Hematopoietic multipotent progenitor cell treated with erythropoietin and hydrocortisone succinate and interleukin-3 and kit ligand, for 15 days (in vitro differentiated cells): ENCODE results near the gene TLCD3A.
"Not testable (repeated sequence)": the region's sequence is repeated elsewhere in the genome, so short reads cannot be mapped to it uniquely, and the experiment has no call there.

Experiments used
- DNase-seq: peaks from one replicate; pipeline ENCODE4 v3.0.0-alpha.2; 2015; ENCODE audit warnings: low spot score

The TLCD3A gene

DNA sequence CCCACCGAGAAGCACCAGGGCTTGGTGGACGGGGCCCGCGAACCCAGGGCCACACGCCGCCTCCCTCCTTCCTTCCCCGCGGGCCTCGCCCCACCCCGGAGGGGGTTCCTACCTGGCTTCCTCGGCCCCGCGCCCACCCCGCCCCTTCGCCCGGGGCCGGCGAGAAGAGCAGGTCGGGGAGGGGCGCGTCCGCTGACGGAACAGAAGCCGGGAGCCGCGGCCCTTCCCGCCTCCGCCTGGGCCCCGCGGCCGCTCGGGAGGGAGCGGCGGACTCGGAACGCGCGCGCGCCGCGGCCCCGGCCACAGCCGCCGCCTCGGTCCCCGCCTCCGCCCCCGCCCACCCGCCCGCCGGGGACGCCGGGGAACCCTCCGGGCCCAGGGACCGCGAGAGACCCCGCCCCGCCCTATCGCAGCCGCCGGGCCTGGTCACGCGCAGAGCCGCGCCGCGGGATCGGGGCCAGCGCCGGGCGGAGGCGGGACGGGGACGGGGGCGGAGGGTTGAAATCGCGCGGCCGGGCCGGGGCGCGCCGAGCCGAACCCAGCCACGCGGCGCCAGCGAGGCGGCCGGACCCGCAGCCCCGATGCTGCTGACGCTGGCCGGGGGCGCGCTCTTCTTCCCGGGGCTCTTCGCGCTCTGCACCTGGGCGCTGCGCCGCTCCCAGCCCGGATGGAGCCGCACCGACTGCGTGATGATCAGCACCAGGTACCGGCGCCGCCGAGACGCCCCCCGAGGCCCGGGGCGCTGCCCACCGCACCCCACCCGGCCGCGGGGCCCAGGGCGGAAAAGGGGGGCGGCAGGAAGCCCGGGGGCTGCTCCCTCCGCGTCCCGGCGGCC lies at the start of gene TLCD3A:
TSS of gene TLCD3A (plus strand) at position 530 of the 835 bp plus-strand sequence. CDS start at position 582, 52 bp downstream.
- DNase-seq, result peak; percentile 57

DNA sequence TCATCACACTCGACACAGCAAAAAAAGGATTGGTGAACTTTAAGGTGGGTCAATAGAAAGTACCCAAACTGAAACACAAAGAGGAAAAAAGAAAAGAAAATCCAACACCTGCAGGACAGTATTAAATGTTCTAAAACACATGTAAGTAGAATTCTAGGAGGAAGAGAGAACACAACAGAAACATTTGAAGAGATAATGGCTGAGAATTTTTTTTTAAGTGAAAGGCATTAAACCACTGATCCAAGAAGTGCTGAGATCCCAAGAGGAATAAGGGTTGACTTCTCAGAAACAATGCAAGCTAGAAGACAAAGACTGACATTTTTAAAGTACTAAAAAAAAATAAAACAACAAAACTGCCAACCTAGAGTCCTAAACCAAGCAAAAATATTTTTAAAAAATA lies 49.4 kb upstream of the TLCD3A start:
- DNase-seq, result no peak

DNA sequence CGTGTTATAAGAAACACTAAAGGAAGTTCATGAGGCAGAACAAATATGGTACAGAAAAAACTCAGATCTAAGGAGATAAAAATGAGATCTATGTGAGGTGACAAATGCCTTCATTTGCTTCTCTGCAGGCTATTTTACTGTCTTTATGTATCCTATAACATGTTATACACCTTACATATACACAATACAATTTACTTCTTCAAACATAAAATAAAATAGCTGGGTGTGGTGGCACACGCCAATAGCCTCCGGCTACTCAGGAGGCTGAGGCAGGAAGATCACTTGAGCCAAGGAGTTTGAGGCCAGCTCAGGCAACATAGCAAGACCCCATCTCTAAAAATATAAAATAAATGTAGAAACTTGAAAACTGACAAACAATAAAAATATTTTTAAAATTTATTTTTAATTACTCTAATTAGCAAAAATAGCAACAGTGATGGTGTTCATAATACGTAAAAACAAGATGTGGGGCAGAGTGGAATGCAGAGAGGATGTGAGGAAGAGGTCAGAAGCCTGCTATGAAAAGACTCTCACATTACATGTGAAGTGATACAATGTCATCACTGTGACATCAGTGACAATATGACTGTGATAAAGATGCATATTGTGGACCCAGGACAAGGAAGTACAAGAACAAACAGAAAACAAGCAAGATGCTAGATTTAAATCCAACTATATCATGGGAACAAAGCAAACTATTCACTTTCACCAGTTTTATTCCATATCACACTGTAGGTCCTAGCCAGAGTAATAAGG lies 48.7 kb upstream of the TLCD3A start:
- DNase-seq, result no peak

DNA sequence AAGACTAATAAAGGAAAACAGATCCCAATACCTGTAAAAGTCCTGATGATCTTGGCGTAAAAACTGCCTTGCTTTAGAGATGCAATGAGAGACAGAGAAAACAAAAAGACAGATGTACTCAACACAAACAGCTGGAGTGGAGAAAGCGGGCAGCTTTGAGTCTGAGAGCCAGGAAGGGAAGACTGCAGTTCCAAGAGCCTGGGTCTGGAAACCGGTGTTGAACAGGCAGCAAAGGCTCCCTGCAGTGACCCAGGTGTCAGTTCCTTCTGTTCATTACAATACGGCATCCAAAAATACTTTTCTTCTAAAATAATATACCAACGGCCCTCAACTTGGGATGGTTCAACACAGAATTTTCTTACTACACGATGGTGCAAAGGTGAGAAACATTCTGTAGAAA lies 47.4 kb upstream of the TLCD3A start:
- DNase-seq, result no peak

DNA sequence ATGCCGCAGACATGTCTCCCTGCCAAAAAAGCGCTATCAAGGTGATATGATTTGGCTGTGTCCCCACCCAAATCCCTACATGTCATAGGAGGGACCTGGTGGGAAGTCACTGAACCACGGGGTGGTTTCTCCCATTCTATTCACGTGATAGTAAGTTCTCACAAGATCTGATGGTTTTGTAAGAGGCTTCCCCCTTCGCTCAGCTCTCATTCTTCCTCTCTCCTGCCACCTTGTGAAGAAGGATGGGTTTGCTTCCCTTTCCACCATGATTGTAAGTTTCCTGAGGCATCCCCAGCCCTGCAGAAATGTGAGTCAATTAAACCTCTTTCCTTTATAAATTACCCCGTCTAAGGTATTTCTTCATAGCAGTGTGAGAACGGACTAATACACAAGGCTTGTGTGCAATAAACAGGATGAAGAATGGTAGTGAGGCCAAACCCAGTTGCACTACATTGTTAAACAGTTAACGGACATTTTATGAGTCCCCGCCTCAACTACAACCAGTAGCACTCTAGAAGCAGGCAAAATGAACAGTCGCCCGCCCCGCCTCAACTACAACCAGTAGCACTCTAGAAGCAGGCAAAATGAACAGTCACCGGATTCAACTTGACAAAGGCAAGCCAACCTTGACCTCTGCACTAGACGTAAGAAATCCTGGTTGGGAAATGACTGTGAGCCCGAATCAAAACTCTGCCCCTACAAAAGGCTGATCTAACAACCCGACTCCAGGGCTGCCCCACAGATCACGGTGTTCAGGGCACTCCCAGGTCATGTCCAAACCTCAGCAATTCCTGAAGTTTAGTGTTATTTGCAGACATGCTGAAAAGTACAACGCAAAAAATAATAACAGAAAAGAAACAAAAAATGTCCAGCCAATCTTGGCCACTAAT lies 44.1 kb upstream of the TLCD3A start:
- DNase-seq, result peak; percentile 43

DNA sequence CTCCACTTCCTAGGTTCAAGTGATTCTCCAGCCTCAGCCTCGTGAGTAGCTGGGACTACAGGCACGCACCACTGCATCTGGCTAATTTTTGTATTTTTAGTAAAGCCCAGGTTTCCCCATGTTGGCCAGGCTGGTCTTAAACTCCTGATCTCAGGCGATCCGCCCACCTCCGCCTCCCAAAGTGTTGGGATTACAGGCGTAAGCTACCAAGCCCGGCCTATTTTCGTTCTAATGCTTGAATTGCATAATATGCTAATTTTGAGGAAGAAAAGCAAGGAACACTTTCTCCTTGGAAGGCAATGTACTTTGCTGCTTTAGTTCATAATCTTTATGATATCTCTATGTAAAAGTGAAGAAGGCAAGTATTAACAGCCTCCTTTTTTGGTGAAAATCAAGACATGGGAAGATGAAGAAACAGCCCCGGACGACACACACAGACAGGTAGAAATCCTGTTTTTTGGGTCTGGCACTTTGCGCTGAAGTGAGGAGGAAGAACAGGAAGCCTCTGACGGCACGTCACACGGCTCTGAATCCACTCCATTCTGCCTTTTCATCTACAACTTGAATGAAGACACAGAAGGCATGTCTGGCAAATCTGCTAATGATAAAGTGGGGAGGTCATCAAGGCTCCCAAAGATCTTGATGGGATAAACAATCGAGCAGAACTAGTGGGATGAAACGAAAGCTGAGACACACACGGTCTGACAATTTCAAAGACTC lies 42.7 kb upstream of the TLCD3A start:
- no peak for DNase-seq

DNA sequence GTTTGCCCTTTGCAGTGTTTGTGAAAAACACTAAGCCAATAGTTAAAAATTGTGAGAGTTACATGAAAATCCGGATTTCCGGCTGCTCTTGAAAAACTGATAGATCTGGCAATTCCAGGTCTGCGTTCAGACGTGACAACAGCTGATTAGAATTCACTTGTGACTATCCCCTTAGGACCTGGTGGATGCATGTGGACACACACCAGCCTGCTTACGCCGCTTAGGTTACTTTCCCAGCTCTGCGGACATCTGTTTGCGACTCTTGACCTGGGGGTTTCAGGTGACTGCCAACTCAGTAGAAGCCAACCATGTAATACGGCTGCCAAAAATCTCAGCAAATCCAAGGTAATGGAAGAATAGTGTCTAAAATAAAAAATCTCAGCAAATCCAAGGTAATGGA lies 42.0 kb upstream of the TLCD3A start:
- DNase-seq, result no peak

DNA sequence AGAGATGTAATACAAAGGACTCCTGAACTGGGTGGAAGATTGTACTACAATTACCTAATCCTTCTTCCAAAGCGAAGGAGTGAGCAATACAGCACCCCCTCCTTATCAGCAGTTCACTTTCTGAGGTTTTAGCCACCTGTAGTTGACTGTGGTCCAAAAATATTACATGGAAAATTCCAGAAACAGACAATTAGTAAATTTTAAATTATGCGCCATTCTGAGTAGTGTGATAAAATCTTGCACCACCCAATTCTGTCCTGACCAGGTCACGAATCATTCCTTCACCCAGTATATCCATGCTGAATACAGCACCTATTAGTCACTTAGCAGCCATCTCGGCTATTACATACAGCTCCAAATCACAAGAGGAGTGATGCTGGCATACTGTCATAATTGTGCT lies 41.0 kb upstream of the TLCD3A start:
- no peak for DNase-seq

DNA sequence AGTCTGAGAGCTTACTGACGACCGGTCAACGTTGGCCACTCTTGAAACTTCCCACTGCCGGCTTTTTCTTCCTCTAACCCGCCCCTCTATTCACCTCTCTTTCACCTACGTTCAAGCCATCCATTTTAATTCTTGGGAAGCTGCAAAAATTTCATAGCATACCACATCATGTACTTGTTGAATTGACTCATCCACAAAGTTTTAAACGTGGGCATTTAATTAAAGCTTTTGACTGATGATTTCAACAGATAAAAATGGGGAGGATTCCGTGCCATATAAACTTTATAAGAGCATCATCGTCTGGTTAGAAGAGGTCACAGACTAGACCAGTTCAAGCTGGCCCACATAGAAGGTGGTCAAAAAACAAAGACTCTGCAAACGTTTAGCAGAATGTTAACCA lies 40.3 kb upstream of the TLCD3A start:
- DNase-seq, result no peak

DNA sequence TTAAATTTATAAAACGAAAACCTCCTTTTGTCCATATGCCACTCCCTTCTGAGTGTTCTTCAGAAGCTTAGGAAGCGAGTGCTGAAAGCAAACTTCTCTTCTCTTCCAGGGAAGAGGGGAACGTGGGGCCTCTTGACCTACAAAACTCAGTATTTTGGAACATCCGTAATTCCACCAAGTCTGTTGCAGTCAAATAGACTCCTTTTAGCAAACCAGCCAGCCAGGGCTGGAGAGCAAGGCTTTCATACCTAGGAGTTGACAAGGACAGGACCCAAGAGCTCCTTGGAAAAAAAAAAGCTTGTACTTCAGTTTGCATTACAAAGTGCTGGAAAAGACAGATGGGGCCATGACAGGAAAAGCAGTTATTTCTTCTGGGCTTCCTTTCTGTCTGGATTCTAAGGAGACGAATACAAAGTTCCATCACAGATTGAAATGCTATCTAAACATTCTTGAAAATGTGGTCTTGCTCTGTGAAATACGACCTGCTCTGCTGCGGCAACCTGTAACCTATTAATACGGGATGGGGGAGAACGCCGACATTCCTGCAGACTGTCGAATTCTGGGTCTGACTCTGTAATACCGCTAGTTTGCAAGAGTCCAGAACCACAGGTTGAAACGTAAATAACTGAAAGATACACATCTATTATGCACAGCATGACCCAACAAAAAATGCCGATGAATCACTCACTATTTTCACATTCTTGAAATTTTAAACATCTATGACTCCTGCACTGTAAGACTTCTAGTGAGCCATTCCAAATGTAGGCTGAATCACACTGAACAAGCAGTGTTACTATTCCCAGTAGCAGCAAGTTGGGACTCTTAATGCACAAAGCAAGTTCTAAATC lies 38.4 kb upstream of the TLCD3A start:
- no peak for DNase-seq

DNA sequence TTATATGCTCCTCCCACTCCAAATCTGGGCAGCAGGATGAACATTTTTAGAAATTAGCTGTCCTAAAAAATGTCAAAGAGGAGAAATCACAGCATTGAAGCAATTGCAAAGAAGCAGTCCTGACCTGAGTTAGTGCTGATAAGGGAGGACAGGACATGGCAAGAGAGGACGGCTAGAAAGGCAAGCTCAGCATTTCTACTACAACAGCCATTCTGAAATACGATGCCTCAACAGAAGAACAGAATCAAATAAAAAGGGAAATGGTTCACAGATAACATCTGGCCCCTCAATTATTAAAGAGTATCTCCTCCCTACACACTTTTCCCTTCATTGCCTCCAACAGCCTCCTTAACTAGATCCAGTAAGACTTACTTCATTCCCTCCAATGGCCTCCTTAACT lies 36.0 kb upstream of the TLCD3A start:
- no peak for DNase-seq

DNA sequence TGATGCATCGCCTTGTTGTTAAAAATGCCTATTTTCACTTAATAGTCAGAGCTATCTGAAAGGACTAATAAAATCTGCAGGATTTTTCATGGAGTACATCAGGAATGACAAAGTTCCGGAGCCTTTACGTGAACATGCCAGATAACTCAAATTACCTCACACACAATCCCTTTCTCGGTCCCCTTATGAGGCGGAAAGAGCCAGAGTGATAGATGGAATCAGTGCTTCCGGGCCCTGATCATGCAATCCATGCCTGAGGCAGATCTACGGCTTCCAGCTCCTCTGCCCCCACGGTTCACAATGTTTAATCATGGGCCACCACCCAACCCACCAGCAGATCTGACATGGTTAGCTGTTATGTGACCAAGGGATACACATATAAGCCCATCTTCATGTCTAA lies 34.7 kb upstream of the TLCD3A start:
- DNase-seq, result no peak

DNA sequence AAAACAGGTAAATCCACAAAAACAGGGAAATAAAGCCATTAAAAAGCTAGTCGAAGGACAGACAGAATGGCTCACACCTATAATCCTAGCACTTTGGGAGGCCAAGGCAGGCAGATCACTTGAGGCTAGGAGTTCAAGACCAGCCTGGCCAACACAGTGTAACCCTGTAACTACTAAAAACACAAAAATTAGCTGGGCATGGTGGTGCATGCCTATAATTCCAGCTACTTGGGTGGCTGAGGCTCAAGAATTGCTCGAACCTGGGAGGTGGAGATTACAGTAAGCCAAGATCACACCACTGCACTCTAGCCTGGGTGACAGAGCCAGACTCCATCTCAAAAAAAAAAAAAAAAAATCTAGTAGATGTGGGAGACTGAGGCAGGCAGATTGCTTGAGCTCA lies 34.3 kb upstream of the TLCD3A start:
- not testable (repeated sequence) for DNase-seq

DNA sequence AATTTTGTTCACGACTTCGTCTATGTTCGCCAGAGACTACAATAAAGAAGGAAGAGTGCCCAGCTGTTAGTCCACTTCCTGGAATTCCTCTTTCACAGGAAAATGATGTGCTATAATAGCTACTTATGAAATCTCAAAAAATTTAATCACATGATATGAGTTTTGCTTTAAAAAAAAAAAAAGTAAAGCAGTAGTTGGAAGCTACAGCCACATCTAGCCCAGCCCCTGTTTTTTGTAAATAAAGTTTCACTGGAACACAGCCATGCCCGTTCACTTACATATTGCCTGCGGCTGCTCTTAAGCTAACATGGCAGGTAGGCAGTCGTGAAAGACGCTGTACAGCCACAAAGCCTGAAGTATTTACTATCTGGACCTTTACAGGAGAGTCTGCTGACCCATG lies 33.1 kb upstream of the TLCD3A start:
- DNase-seq, result no peak

DNA sequence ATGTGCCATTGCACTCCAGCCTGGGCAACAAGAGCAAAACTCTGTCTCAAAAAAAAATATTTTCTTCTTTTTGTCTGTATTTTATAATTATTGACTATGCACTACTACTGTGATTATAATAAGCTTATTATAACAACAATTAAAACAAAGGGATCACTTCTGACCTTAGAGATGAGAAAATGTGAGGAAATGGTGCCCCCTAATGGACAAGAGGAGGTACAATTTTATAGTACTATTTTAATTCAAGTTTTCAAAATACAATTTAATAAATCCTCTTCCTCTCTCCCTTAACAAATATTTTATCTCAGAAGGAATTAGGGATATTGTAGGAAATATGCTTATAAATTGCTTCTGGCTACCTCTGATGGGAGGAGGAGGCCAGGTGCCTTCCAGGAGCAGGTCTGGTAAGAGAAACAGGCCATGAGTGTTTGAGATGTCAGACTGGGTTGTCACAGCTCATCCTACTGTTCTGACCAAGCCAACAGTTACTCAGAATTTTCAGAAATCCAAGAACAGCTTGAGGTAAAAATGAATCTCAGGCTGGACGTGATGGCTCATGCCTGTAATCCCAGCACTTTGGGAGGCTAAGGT lies 31.8 kb upstream of the TLCD3A start:
- DNase-seq, result peak; percentile 70

DNA sequence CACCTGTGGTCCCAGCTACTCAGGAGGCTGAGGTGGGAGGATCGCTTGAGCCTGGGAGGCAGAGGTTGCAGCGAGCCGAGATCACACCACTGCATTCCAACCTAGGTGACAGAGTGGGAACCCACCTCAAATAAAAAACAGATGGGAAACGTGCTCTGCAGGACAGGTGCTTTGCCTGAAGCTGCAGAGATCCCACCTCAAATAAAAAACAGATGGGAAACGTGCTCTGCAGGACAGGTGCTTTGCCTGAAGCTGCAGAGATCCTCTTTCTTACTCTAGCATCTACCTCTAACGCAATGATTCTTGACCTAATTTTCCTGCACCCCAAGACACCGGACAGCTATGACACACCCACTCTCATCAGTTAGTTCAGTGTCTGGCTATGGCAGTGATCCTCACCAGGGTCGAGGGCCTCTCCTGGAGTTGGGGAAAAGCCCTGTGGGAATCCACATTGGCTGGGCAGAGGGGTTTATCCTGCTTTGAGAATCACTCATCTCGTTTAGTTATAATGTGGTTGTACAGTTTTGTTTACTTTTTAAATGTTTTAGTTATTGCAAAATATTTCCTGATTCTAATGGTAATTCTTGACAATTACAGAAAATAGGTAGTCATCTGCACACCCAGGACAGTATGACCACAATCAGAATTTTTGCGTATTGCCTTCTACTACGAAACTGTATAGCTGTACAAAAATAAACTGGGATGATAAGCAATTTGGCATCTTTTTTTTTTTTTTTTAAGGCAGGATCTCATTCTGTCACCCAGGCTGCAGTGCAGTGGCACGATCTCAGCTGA lies 29.1 kb upstream of the TLCD3A start:
- no peak for DNase-seq

DNA sequence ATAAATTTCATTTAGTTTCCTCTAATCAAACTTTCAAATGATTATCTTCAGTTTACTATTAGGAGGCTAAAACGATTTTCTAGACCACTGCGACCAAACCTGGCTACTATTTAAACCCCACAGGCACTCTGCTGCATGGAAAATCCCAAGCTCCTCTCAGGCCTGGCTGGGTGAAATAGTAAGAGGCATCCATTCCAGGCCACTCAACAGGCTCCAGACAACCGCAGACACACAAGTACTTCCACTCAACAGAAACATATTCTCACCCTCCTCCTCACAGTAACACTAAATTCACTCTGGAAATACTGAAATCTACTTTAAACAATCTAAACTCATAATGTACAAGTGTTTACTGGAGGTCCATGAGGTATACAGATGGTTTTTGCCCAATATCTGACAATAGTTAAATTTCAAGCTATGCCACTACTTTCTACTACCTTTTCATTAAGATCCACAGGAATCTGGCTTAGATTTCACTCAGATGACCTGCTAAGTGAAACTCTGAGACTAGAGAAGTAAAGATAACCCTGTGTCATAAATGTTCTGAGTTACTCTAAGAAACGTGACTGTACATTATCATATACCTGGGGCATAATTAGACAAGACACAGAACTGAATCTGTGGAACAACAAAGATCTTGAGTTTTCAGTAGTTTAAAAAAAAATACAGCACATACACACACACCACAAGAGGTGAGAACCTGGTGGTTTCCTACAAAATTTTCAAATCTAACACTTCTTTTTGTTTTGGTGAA lies 28.1 kb upstream of the TLCD3A start:
- DNase-seq, result no peak

DNA sequence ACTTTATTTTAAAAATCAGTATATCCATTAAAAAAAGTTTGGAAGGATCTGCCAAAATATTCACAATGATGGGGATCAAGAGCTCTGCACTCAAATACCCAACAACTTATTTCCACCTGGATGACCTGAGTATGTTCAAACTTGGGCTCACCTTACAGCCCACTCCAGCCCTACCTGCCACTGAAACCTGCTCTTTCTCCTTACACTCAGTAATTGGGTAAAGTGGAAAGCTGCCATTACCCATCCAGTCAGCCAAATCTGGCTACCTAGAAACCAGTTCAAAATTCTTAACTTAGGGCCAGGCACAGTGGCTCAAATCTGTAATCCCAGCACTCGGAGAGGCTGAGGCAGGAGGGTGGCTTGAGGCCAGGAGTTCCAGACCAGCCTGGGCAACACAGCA lies 27.4 kb upstream of the TLCD3A start:
- no peak for DNase-seq

DNA sequence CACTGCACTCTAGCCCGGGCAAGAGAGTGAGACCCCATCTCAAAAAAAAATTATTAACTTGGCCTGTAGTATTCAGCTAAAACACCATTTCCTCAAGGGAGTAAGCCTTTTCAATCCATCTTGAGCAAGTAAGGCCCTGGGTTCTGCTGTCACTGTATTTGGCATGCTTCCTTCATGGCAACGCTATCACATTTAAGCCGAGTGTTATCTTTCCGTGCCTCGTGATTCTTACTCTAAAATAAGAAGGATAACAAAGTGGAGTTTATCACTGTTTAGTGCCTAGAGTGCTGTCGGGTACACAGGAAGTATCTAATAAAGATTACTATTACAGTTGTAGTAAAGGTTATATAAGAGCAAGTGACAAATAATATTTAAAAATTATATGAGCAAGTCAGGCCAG lies 26.5 kb upstream of the TLCD3A start:
- DNase-seq, result peak; percentile 34
